Endothelial cell of umbilical vein (primary cell): ENCODE results near the gene ASPSCR1. TPM values are rescaled to one million over a fixed set of nuclear protein-coding genes. Genes with fewer than 3 reads are reported as not detected.

Experiments used
- BruUV-seq: library from RNA; stranded (reverse); fragments of 400-500 nt; replicated peaks from 2 replicates; lab custom pipeline; 2021; lab: Mats Ljungman, UMichigan
- CTCF ChIA-PET: fragments of 300-600, 350-600 bp; sonication (Branson Sonifier 250); formaldehyde crosslinking; loops from one replicate; lab custom pipeline; 2021; ENCODE audit warnings: antibody characterized with exemption, inconsistent platforms; lab: Charles Lee
- POLR2A ChIA-PET: fragments of 300-600, 350-600 bp; sonication (Branson Sonifier 250); formaldehyde crosslinking; loops from one replicate; lab custom pipeline; 2021; ENCODE audit warnings: antibody characterized with exemption, inconsistent platforms; lab: Charles Lee
- DNase-seq: peaks from one replicate; pipeline ENCODE4 v3.0.0-alpha.2; 2011; ENCODE audit warnings: low read depth, low spot score
- FAIRE-seq: peaks from 2 replicates; lab custom pipeline; 2011; peaks lifted over from hg19 to GRCh38; lab: Jason Lieb, UNC
- H2AFZ ChIP-seq: 2 replicates; pipeline ENCODE4 v1.6.0; 2012; ENCODE audit warnings: low read depth, low read length, control low read depth, inconsistent platforms
- H3K27ac ChIP-seq: 2 replicates; pipeline ENCODE4 v1.5.1; 2011; ENCODE audit warnings: low read depth, mild to moderate bottlenecking, control low read depth, low read length, moderate library complexity; ENCODE audit not compliant: insufficient read depth
- H3K27me3 ChIP-seq, 2 experiments: 2 replicates each; pipeline versions ENCODE4 v1.6.0 to v1.6.1; 2011; ENCODE audit warnings: low read length in 2 of 2, mixed read lengths in 1 of 2; ENCODE audit not compliant: control insufficient read depth in 2 of 2, insufficient read depth in 2 of 2
- H3K36me3 ChIP-seq, 2 experiments: 2 replicates in 1 of 2; 3 replicates in 1 of 2; pipeline ENCODE4 v1.5.1; 2011; ENCODE audit warnings: low read length in 2 of 2, mild to moderate bottlenecking in 1 of 2, moderate library complexity in 1 of 2; ENCODE audit not compliant: control insufficient read depth in 2 of 2, insufficient read depth in 2 of 2; ENCODE audit errors: extremely low read depth in 1 of 2
- H3K4me1 ChIP-seq: 3 replicates; pipeline ENCODE4 v1.5.1; 2011; ENCODE audit warnings: mild to moderate bottlenecking, low read length; ENCODE audit not compliant: control insufficient read depth, insufficient read depth; ENCODE audit errors: extremely low read depth
- H3K4me2 ChIP-seq: 2 replicates; pipeline ENCODE4 v1.6.1; 2011; ENCODE audit warnings: low read length, control low read depth, mixed read lengths; ENCODE audit not compliant: insufficient read depth
- H3K4me3 ChIP-seq, 3 experiments: fragments of 200-600 bp in 1 of 3; sonication (generic), shearing (Covaris generic) in 1 of 3; replicated peaks in 1 of 3; 2 replicates each; pipeline ENCODE4 v1.5.1; 2011 to 2016; ENCODE audit warnings: control low read depth in 3 of 3, low read length in 3 of 3, mild to moderate bottlenecking in 2 of 3, inconsistent platforms in 1 of 3, low read depth in 1 of 3, moderate library complexity in 1 of 3; ENCODE audit not compliant: insufficient read depth in 1 of 3
- H3K79me2 ChIP-seq: 2 replicates; pipeline ENCODE4 v1.6.0; 2012; ENCODE audit warnings: low read length, inconsistent platforms; ENCODE audit not compliant: control insufficient read depth, insufficient read depth
- H3K9ac ChIP-seq: replicated peaks from 2 replicates; pipeline ENCODE3; 2011; ENCODE audit warnings: low read length, control low read depth; ENCODE audit not compliant: insufficient read depth; ENCODE audit errors: extremely low read depth
- H3K9me1 ChIP-seq: replicated peaks from 3 replicates; pipeline ENCODE4 v1.6.0; 2011; ENCODE audit warnings: mild to moderate bottlenecking, low read length; ENCODE audit not compliant: control insufficient read depth, insufficient read depth; ENCODE audit errors: extremely low read depth
- H3K9me3 ChIP-seq: replicated peaks from 2 replicates; pipeline ENCODE4 v1.5.1; 2012; ENCODE audit warnings: low read length, inconsistent platforms; ENCODE audit not compliant: control insufficient read depth, insufficient read depth
- H4K20me1 ChIP-seq: replicated peaks from 2 replicates; pipeline ENCODE3; 2011; ENCODE audit warnings: mild to moderate bottlenecking, low read length; ENCODE audit not compliant: control insufficient read depth, insufficient read depth; ENCODE audit errors: extremely low read depth
- CTCF ChIP-seq, 2 donors: IDR thresholded peaks; 1 replicate in 1 of 2; 2 replicates in 1 of 2; pipeline ENCODE4 v1.5.1; 2011; ENCODE audit warnings: low read length in 2 of 2, mild to moderate bottlenecking in 2 of 2, moderate library complexity in 2 of 2, control low read depth in 1 of 2, inconsistent platforms in 1 of 2, low read depth in 1 of 2; ENCODE audit not compliant: insufficient read depth in 1 of 2; ENCODE audit errors: extremely low read depth in 1 of 2
- EZH2 ChIP-seq: IDR thresholded peaks from 2 replicates; pipeline ENCODE4 v1.6.1; 2012; ENCODE audit warnings: borderline replicate concordance, low read depth, mild to moderate bottlenecking, moderate library complexity, low read length, inconsistent platforms; ENCODE audit not compliant: severe bottlenecking
- FOS ChIP-seq: IDR thresholded peaks from 2 replicates; pipeline ENCODE4 v1.6.1; 2011; ENCODE audit warnings: mild to moderate bottlenecking, low read length, moderate library complexity, borderline replicate concordance; ENCODE audit not compliant: insufficient read depth
- GATA2 ChIP-seq: IDR thresholded peaks from 2 replicates; pipeline ENCODE4 v1.7.0; 2011; ENCODE audit warnings: low read depth, mild to moderate bottlenecking, moderate library complexity, mixed read lengths, low read length; ENCODE audit not compliant: insufficient read length, insufficient read depth
- JUN ChIP-seq: IDR thresholded peaks from 2 replicates; pipeline ENCODE4 v1.6.1; 2011; ENCODE audit warnings: borderline replicate concordance, low read depth; ENCODE audit not compliant: insufficient read length, insufficient read depth
- MAX ChIP-seq: IDR thresholded peaks from 2 replicates; pipeline ENCODE4 v1.6.1; 2011; ENCODE audit not compliant: insufficient read depth, insufficient read length
- MYC ChIP-seq: IDR thresholded peaks from one replicate; pipeline ENCODE4 v1.6.1; 2011; ENCODE audit warnings: mild to moderate bottlenecking, low read depth, low read length
- POLR2A ChIP-seq: IDR thresholded peaks from 2 replicates; pipeline ENCODE4 v1.6.1; 2012; ENCODE audit warnings: low read depth, mild to moderate bottlenecking, control low read depth, low read length
- POLR2AphosphoS5 ChIP-seq: IDR thresholded peaks from 2 replicates; pipeline ENCODE4 v1.6.1; 2012; ENCODE audit warnings: low read depth, mild to moderate bottlenecking, control low read depth, low read length, moderate library complexity; ENCODE audit not compliant: insufficient read depth
- dilution Hi-C: fragments of 300-500 bp; cut with MboI; formaldehyde crosslinking; loops from one replicate; pipeline ENCODE4 v1.15.0; 2019; ENCODE audit warnings: low sequenced_read_pairs; ENCODE audit not compliant: extremely low pct_ligation_motif_present
- intact Hi-C: fragments of 100-400 bp; cut with micrococcal nuclease; formaldehyde crosslinking; loops from one replicate; pipeline ENCODE4 v1.10.0; 2022
- polyA plus RNA-seq, 4 experiments: library from polyadenylated mRNA; depleted of rRNA in 3 of 4; stranded (reverse) in 3 of 4; unstranded in 1 of 4; fragments of >200 nt; gene quantifications; 2 replicates each; pipeline versions ENCODE4 v1.2.1 to v1.2.3, GENCODE V29; 2011 to 2012; ENCODE audit warnings: missing spikeins in 1 of 4
- total RNA-seq: library from RNA; stranded (reverse); gene quantifications from 2 replicates; pipeline ENCODE4 v1.2.3, GENCODE V29; 2021

The ASPSCR1 gene
- total and polyA plus RNA-seq, 2 donors (not counting 3 experiments of a cell fraction or from before 2014, with no cell fraction given): 24.8 to 36.5 TPM

DNA sequence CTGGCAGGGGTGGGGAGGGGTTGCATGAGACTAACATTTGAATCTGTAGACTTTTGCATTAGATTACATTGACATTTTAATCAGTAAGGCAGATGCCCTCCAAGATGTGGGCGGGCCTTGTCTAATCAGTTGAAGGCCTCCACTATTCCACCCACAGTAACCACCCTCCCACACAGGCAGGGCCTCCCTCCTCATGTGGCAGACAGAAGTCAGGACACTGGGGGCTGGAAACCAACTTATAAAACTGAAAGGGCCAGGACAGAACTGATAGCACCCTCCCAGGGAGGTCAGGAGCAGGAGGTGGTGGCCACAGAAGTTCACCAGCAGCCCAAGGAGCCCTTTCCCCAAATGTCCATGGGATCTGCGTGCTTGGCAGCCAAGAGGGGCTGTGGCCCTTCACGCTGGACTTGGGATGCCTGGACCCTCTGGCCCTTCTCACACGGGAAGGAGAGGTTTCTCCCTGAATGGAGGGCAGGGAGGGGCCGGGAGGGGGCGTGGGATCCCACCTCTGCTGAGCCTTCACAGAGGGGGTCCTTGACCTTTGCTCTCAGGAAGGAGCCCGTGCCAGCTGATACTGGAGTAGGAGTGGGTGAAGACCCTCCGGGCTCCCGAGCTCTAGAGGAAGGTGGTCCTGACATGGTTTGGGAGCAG, 45.0 kb upstream of the ASPSCR1 start:
- Histone ChIP-seq H3K4me1 (peaks cover 7% of the 10 kb centered on the region), H3K27ac (no peak overlapping the region), H3K9ac (no peak overlapping the region), H4K20me1 (no peaks in the 10 kb centered on the region), H3K9me3 (no peaks in the 10 kb centered on the region), H3K27me3 (no peaks in the 10 kb centered on the region), H3K4me3 (no peak overlapping the region), H3K79me2 (peaks cover 8% of the 10 kb centered on the region), H3K36me3 (peaks cover 0 to 5% of the 10 kb centered on the region in 2 experiments), H2AFZ (no peak overlapping the region), H3K4me2 (no peak overlapping the region), H3K9me1 (no peaks in the 10 kb centered on the region)
- TSS peak; percentile 43 for BruUV-seq
- DNase-seq: no peak
- FAIRE-seq: no peak
- POLR2A ChIA-PET: no interaction called here
- dilution Hi-C loops: no loop called here
- CTCF ChIA-PET: interaction anchor here (1.3 kb wide), 1 partner anchor 23 kb away, joined by 3 read pairs; no protein-coding TSS in a partner anchor
- TF ChIP-seq FOS (no peak), POLR2A (no peak), CTCF (IDR thresholded peaks at IDR 0.05; ENCODE audit: extremely low read depth in 1 of 2, insufficient read depth in 1 of 2, low read depth in 1 of 2, low read length in 2 of 2) (no peak), MAX (no peak), GATA2 (no peak), EZH2 (no peak), JUN (no peak), POLR2AphosphoS5 (no peak), MYC (no peak)
- intact Hi-C loops: no loop called here
